HUES6 (cell line): ENCODE results near the gene EPHX1.

Source experiments
- H3K27ac ChIP-seq: 2 replicates; pipeline ENCODE4 v1.7.0; 2013; ENCODE audit warnings: low read depth, mild to moderate bottlenecking, low read length, inconsistent platforms
- H3K27me3 ChIP-seq: 2 replicates; pipeline ENCODE4 v1.6.1; 2013; ENCODE audit warnings: low read length; ENCODE audit not compliant: control insufficient read depth, insufficient read depth
- H3K36me3 ChIP-seq: 2 replicates; pipeline ENCODE4 v1.6.1; 2013; ENCODE audit warnings: low read length; ENCODE audit not compliant: control insufficient read depth, insufficient read depth
- H3K4me1 ChIP-seq: 2 replicates; pipeline ENCODE4 v1.6.1; 2013; ENCODE audit warnings: low read length; ENCODE audit not compliant: control insufficient read depth, insufficient read depth
- H3K4me3 ChIP-seq: 2 replicates; pipeline ENCODE4 v1.5.1; 2013; ENCODE audit warnings: low read depth, low read length
- H3K9ac ChIP-seq: one replicate; pipeline ENCODE4 v1.6.1; 2013; ENCODE audit warnings: mild to moderate bottlenecking, low read length
- H3K9me3 ChIP-seq: 2 replicates; pipeline ENCODE4 v1.6.1; 2013; ENCODE audit warnings: low read depth, low read length; ENCODE audit not compliant: control insufficient read depth, insufficient read depth

Gene EPHX1

GRCh38 chr1:225818229-225818628, 8.3 kb downstream of the EPHX1 start:
- Histone ChIP-seq H3K27me3 (no peaks in the 10 kb centered on the region), H3K9ac (no peak overlapping the region), H3K36me3 (peaks cover 4% of the 10 kb centered on the region; the same call in 1 of the 2 replicates), H3K4me3 (no peak overlapping the region), H3K4me1 (peaks cover 35% of the 10 kb centered on the region), H3K9me3 (no peaks in the 10 kb centered on the region), H3K27ac (no peak overlapping the region; the same call in 1 of the 2 replicates)

- no peaks in the 10 kb centered on the region for H3K9me3 ChIP-seq
- H3K27me3 ChIP-seq: no peaks in the 10 kb centered on the region
- peaks cover 42% of the 10 kb centered on the region for H3K4me1 ChIP-seq
- no peak overlapping the region for H3K9ac ChIP-seq
- H3K36me3 ChIP-seq: peaks cover 4% of the 10 kb centered on the region; the same call in 1 of the 2 replicates
- no peak overlapping the region for H3K4me3 ChIP-seq
- H3K27ac ChIP-seq: no peak overlapping the region
Observed at GRCh38 chr1:225819346-225820192, 9.6 kb downstream of the EPHX1 start.

- no peaks in the 10 kb centered on the region for H3K9me3 ChIP-seq
- H3K27me3 ChIP-seq: no peaks in the 10 kb centered on the region
- no peak overlapping the region for H3K9ac ChIP-seq
- H3K36me3 ChIP-seq: peaks cover 4% of the 10 kb centered on the region; the same call in 1 of the 2 replicates
- H3K4me1 ChIP-seq: peaks cover 50% of the 10 kb centered on the region
- no peak overlapping the region for H3K4me3 ChIP-seq
- no peak overlapping the region for H3K27ac ChIP-seq
Observed at GRCh38 chr1:225820522-225821120, 10.7 kb downstream of the EPHX1 start.

DNA sequence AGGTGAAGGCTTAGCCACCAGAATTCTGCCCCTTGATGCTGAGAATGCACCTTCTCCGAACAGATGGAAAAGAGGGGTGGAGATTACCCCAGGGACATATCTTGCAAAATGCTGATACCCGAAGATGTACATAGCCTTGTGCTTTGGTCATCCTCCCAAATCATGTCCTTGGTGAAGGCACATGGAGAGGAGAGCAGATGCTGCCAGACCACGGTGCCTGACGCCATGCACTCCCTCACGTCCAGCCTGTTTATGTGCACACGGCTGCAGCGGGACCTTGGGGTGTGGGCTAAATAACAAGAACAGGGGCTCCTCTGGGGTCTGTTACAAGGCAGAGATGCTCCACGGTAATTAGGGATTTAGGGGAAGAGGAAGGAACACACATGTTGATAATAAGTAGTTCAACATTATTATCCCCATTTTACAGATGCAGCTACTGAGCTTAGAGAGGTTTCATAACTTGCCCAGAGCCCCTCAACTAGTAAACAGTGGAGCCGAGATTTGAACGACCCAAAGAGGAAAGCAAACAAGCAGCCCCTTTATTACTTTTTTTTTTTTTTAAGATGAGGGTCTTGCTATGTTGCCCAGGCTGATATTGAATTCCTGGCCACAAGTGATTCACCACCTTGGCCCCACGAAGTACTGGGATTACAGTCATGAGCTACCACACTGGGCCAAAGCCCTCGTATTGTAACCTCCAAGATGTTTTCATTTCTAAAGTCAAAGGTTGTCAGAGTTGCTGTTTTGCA, 12.9 kb downstream of the EPHX1 start:
- Histone ChIP-seq H3K9ac (no peak overlapping the region), H3K27ac (no peak overlapping the region), H3K9me3 (no peaks in the 10 kb centered on the region), H3K36me3 (peaks cover 4% of the 10 kb centered on the region; the same call in 1 of the 2 replicates), H3K27me3 (no peaks in the 10 kb centered on the region), H3K4me3 (no peak overlapping the region), H3K4me1 (peaks cover 44% of the 10 kb centered on the region)

DNA sequence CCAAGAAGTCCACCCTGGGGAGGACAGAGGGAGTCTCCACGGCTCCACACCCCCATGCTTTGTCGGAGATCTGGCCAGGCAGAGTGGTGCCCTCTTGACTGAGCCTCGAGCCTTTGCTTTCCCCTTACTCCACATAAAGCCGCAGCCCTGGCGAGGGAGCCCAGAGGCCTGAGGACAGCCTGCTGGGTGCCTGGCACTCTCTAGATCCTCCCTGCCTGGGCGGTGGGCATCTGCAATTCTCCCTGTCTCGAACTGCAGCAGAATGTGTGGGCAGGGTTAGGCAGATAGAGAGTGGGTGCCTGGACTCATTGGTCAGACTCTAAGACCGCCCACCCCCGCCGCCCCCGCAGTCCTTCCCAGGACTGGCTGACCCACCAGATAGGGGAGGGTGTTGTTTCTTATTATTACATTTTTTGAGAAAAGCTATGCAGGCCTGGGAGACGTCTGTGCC, 13.9 kb downstream of the EPHX1 start:
- H3K36me3 ChIP-seq: peaks cover 7% of the 10 kb centered on the region
- peak overlapping the region; percentile 16 for H3K9ac ChIP-seq
- H3K4me1 ChIP-seq: peaks cover 36% of the 10 kb centered on the region

DNA sequence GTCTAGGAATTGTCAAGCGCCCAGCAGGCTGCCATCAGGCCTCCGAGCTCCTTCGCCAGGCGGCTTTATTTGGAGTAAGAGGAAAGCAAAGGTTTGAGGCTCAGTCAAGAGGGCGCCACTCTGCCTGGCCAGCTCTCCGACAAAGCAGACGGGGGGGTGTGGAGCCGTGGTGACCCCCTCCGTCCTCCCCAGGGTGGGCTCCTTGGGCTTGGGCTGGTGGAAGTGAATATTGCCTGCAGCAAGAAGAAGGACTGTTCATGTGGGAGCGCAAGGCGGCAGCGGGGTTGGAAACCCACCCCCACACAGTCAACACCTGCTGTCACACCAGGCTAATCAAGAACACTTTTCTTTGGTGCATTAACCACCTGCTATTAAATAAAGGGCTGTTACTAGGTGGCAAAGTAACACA, 14.6 kb downstream of the EPHX1 start:
- Histone ChIP-seq H3K36me3 (peaks cover 14% of the 10 kb centered on the region), H3K27me3 (no peaks in the 10 kb centered on the region), H3K9me3 (no peaks in the 10 kb centered on the region), H3K4me1 (peaks cover 36% of the 10 kb centered on the region), H3K27ac (no peak overlapping the region), H3K9ac (no peak overlapping the region), H3K4me3 (no peak overlapping the region)

More for the DNA sequence above, 13.9 kb downstream of the EPHX1 start:
- Histone ChIP-seq H3K27ac (no peak overlapping the region), H3K9me3 (no peaks in the 10 kb centered on the region), H3K27me3 (no peaks in the 10 kb centered on the region), H3K4me3 (no peak overlapping the region)

DNA sequence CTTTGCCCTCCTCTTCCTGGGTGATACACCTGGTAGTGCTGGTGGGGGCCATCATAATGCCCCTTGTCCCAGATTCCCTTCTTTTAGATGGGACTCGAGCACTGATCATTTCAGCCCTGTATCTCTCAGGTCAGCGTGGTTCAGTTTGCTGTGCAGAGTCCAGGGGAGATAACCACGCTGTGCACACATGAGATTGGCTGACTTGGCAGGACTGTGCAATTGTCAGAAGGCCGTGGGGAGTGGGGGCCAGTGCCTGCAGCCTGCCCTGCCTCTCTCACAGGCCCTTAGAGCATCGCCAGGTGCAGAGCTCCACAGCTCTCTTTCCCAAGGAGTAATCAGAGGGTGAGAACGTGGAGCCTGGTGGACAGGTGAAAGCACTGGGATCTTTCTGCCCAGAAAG, 15.2 kb downstream of the EPHX1 start:
- Histone ChIP-seq H3K27me3 (no peaks in the 10 kb centered on the region), H3K4me1 (peaks cover 36% of the 10 kb centered on the region), H3K36me3 (peaks cover 16% of the 10 kb centered on the region), H3K9ac (no peak overlapping the region), H3K9me3 (no peaks in the 10 kb centered on the region), H3K27ac (no peak overlapping the region), H3K4me3 (no peak overlapping the region)

GRCh38 chr1:225825607-225826007, 15.7 kb downstream of the EPHX1 start:
- no peak overlapping the region for H3K4me3 ChIP-seq
- H3K9me3 ChIP-seq: no peaks in the 10 kb centered on the region
- no peak overlapping the region for H3K27ac ChIP-seq
- H3K4me1 ChIP-seq: peaks cover 36% of the 10 kb centered on the region
- no peaks in the 10 kb centered on the region for H3K27me3 ChIP-seq
- H3K9ac ChIP-seq: no peak overlapping the region
- peaks cover 19% of the 10 kb centered on the region for H3K36me3 ChIP-seq

DNA sequence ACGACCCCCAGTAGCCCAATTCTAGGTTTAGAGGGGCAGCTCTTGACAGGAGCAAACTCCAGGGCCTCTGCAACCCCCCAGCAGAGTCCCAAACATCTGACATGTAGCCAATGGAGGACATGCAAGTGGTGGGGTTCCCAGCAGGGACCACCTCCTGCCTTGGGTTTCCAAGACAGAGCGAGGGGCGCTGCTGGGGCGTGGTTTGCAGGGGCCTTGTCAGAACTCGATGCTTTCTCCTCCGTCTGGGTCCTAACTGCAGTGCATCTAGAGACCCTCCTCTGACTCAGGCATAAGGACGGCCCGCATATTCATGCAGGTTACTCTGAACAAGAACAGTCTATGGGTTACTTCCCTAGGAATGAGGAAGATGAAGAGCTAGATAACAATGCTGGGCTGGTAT, 17.2 kb downstream of the EPHX1 start:
- Histone ChIP-seq H3K9me3 (no peaks in the 10 kb centered on the region), H3K4me3 (no peak overlapping the region), H3K4me1 (peaks cover 36% of the 10 kb centered on the region), H3K9ac (no peak overlapping the region), H3K36me3 (peaks cover 34% of the 10 kb centered on the region), H3K27ac (no peak overlapping the region), H3K27me3 (no peaks in the 10 kb centered on the region)

GRCh38 chr1:225828706-225829345, 18.9 kb downstream of the EPHX1 start:
- Histone ChIP-seq H3K9me3 (no peaks in the 10 kb centered on the region), H3K27me3 (no peaks in the 10 kb centered on the region), H3K4me3 (no peak overlapping the region), H3K4me1 (peaks cover 30% of the 10 kb centered on the region), H3K27ac (no peak overlapping the region), H3K36me3 (peaks cover 42% of the 10 kb centered on the region), H3K9ac (no peak overlapping the region)
